Pancreas (tissue), 10 donors: Measurements from ENCODE around the gene DAPK2. TPM values are rescaled to one million over a fixed set of nuclear protein-coding genes. Genes with fewer than 3 reads are reported as not detected.

ENCODE experiments used
- ATAC-seq, 4 donors: fragments of 200-7000 bp; cut with Tn5 transposase; one replicate each; pipeline versions ENCODE4 v1.8.0 to v1.9.1; 2020; ENCODE audit warnings: mild to moderate bottlenecking in 4 of 4, moderate library complexity in 4 of 4
- DNase-seq, 6 donors: peaks; one replicate each; pipeline ENCODE4 v3.0.0-alpha.2; 2020
- FAIRE-seq: peaks from 2 replicates; lab custom pipeline; 2012; peaks lifted over from hg19 to GRCh38; lab: Jason Lieb, UNC
- H3K27ac ChIP-seq, 4 donors: fragments of 200-600 bp; sonication (generic); 1 replicate in 3 of 4; 2 replicates in 1 of 4; pipeline versions ENCODE4 v1.5.0 to v1.8.0; 2020
- H3K27me3 ChIP-seq, 4 donors: fragments of 200-600 bp; one replicate each; pipeline ENCODE4 v1.8.0; 2021
- H3K36me3 ChIP-seq, 3 donors: fragments of 200-600 bp; sonication (generic) in 1 of 3; one replicate each; pipeline versions ENCODE4 v1.5.0 to v1.8.0; 2020 to 2021
- H3K4me1 ChIP-seq, 3 donors: fragments of 200-600 bp; one replicate each; pipeline ENCODE4 v1.8.0; 2021
- H3K4me3 ChIP-seq, 4 donors: fragments of 200-600 bp; sonication (generic) in 2 of 4; one replicate each; pipeline versions ENCODE4 v1.5.0 to v1.8.0; 2020 to 2021
- H3K9me3 ChIP-seq, 4 donors: fragments of 200-600 bp; one replicate each; pipeline ENCODE4 v1.8.0; 2021
- CTCF ChIP-seq, 4 donors: fragments of 200-600 bp; sonication (generic) in 3 of 4; IDR thresholded peaks; one replicate each; pipeline versions ENCODE4 v1.5.0 to v1.8.0; 2021; ENCODE audit warnings: antibody characterized with exemption in 4 of 4
- whole genome bisulfite sequencing, 2 donors: extraction: QIAGEN DNeasy Blood & Tissue Kit; methylation state at CpG; one replicate each; pipeline ENCODE4 v1.1.7; 2013; 5-methylcytosine and 5-hydroxymethylcytosine counted together
- intact Hi-C, 3 donors: fragments of 100-400 bp; cut with DNase I; formaldehyde crosslinking; loops; one replicate each; pipeline versions ENCODE4 v1.11.1 to v1.14.2; 2022
- polyA plus RNA-seq, 2 donors: library from polyadenylated mRNA; stranded (reverse); fragments of 200-250 nt; gene quantifications; one replicate each; pipeline ENCODE4 v1.2.3, GENCODE V29; 2013
- total RNA-seq, 6 donors: library from RNA; stranded (reverse); fragmentation: NEBNext Ultra II Directional in 4 of 6; extraction: Animal tissue kit (Norgen Biotek cat#: 25700) in 4 of 6; gene quantifications; one replicate each; pipeline versions ENCODE4 v1.2.1 to v1.2.4, GENCODE V29; 2021 to 2023
- donor health status: healthy with polysubstance abuse.
- donor health status: DM: no; HTN: no; CAD: no; lungs with moderate emphysema.
- donor health status: DM: no; HTN: no; CAD: no.
- donor health status: control.
- donor health status: control.
- donor health status: Bipolar disorder and iron deficiency.
- donor health status: DM: yes; HTN: yes; CAD: no.
- donor health status: DM: no; HTN: no; CAD: no.
- donor health status: DM: no; HTN: no; CAD: no.
- donor health status: DM: yes; HTN: yes; CAD: no.

DAPK2 gene
- total and polyA plus RNA-seq, 8 donors = 2.1 to 8.0 (median 5.4) TPM

DNA sequence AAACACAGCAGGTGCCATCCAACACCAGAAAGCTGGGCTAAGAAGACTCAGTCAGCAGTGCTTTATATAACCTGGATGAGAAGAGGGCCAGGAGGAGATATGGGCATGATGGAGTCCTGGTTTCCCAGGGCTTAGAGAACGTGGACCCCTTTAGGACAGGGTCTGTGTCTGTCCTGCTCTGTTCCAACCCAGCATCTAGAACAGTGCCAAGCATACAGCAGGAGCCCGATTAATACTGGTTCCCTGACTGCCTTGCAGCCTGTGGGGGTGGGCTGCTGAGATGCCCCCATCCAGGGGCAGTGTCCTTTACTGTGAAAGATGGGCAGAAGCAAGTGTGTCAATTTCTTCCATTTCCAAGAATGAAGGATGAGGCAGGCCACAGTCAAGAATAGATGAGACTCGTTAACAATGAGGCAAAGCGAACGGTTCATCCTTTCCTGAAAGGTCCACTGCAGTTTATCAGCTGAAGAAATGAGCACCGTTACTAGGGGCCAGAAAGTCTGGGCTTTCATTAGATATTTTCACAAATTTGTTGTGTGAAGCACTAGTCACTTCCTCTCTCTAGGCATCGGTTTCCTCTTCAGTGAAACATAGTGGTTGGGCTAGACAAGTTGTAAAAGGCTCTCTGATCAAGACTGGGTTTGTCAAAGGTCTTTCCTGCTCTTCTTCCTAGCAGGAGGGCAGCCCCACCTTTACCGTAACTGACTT is 140.6 kb downstream of the DAPK2 start:
- no peaks in the 10 kb centered on the region for H3K9me3 ChIP-seq
- no peak overlapping the region for H3K4me3 ChIP-seq
- H3K36me3 ChIP-seq = no peaks in the 10 kb centered on the region
- no peak for TF ChIP-seq CTCF (IDR thresholded peaks at IDR 0.05)
- FAIRE-seq (no peak), ATAC-seq (no peak), DNase-seq (no peak)
- peaks cover 0 to 14% (median 0%) of the 10 kb centered on the region in 3 donors for H3K4me1 ChIP-seq
- 79 to 85% methylated on average over 8 of the region's 8 CpGs for WGBS, 2 donors
- H3K27ac ChIP-seq = no peak overlapping the region
- intact Hi-C loops = no loop called here
- H3K27me3 ChIP-seq = no peaks in the 10 kb centered on the region

- no peak for ATAC-seq
- FAIRE-seq = no peak
- TF ChIP-seq CTCF (IDR thresholded peaks at IDR 0.05) = no peak
- DNase-seq = no peak
- intact Hi-C loops = no loop called here
- WGBS, 2 donors = 84 to 85% methylated on average over 7 of the region's 7 CpGs
- H3K4me3 ChIP-seq = no peak overlapping the region
- no peaks in the 10 kb centered on the region for H3K27me3 ChIP-seq
- no peak overlapping the region for H3K27ac ChIP-seq
- no peaks in the 10 kb centered on the region for H3K36me3 ChIP-seq
- peaks cover 0 to 8% (median 0%) of the 10 kb centered on the region in 3 donors for H3K4me1 ChIP-seq
- no peaks in the 10 kb centered on the region for H3K9me3 ChIP-seq
These were observed 141.2 kb downstream of the DAPK2 start for GRCh38 chr15:63905131-63905530.

- intact Hi-C loops = no loop called here
- no peaks in the 10 kb centered on the region for H3K36me3 ChIP-seq
- H3K4me3 ChIP-seq = no peak overlapping the region
- no peaks in the 10 kb centered on the region for H3K27me3 ChIP-seq
- no peak overlapping the region for H3K27ac ChIP-seq
- whole genome bisulfite sequencing, 2 donors = 80 to 88% methylated on average over 4 of the region's 4 CpGs
- no peak for ATAC-seq
- H3K9me3 ChIP-seq = no peaks in the 10 kb centered on the region
- no peak for DNase-seq
- FAIRE-seq = no peak
- peaks cover 0 to 3% (median 0%) of the 10 kb centered on the region in 3 donors for H3K4me1 ChIP-seq
- TF ChIP-seq CTCF (IDR thresholded peaks at IDR 0.05) = no peak
These were observed 142.2 kb downstream of the DAPK2 start for GRCh38 chr15:63904042-63904441.

- FAIRE-seq = no peak
- no peaks in the 10 kb centered on the region for H3K36me3 ChIP-seq
- no peaks in the 10 kb centered on the region for H3K27me3 ChIP-seq
- no peak for TF ChIP-seq CTCF (IDR thresholded peaks at IDR 0.05)
- H3K4me1 ChIP-seq = no peaks in the 10 kb centered on the region
- H3K9me3 ChIP-seq = no peaks in the 10 kb centered on the region
- no peak overlapping the region for H3K4me3 ChIP-seq
- H3K27ac ChIP-seq = no peak overlapping the region
- no peak for DNase-seq
- 82 to 84% methylated on average over 8 of the region's 8 CpGs for WGBS, 2 donors
- no peak for ATAC-seq
- intact Hi-C loops = no loop called here
These were observed 143.6 kb downstream of the DAPK2 start for GRCh38 chr15:63902671-63903035.

GRCh38 chr15:63901912-63902670 is 144.2 kb downstream of the DAPK2 start:
- TF ChIP-seq CTCF (IDR thresholded peaks at IDR 0.05) = no peak
- ATAC-seq (no peak), DNase-seq (no peak), FAIRE-seq (no peak)
- H3K9me3 ChIP-seq = no peaks in the 10 kb centered on the region
- no peaks in the 10 kb centered on the region for H3K36me3 ChIP-seq
- H3K4me3 ChIP-seq = no peak overlapping the region
- H3K27me3 ChIP-seq = no peaks in the 10 kb centered on the region
- H3K27ac ChIP-seq = no peak overlapping the region
- intact Hi-C loops = no loop called here
- no peaks in the 10 kb centered on the region for H3K4me1 ChIP-seq
- 69 to 70% methylated on average over 3 of the region's 3 CpGs for WGBS, 2 donors
